GM18868 (cell line): ENCODE data around the gene P3H3.
A peak's percentile ranks its signal among the peaks of the same experiment; 100 is the strongest.
"Not testable (repeated sequence)": the region's sequence is repeated elsewhere in the genome, so short reads cannot be mapped to it uniquely, and the experiment has no call there.

Experiments used
- ATAC-seq: cut with Tn5 transposase; IDR thresholded peaks from one replicate; pipeline ENCODE4 v1.9.1; 2021; ENCODE audit warnings: mild to moderate bottlenecking, moderate library complexity; ENCODE audit not compliant: unreplicated experiment

P3H3 gene

DNA sequence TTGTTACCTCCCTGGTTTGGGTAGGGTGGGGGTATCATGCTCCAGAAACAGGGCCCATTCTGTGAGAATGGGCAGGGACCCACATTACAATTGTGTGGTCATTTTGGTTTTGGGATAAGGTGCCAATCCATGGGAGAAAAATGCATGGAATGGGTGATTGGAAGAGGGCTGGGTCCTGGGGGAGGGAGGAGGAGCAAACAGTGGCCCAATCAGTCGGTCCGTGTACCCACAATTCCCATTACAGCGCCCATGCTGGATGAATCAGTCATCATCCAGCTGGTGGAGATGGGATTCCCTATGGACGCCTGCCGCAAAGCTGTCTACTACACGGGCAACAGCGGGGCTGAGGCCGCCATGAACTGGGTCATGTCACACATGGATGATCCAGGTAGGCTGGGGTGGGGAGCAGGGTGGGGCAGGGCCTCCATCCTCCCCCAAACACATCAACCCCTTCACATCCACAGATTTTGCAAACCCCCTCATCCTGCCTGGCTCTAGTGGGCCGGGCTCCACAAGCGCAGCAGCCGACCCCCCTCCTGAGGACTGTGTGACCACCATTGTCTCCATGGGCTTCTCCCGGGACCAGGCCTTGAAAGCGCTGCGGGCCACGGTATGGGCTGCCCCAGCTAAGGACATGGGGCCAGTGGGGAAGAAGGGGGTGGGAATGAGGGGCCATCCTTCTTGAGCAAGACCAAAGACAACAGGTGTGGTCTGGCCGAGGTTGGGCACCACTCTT, 35.5 kb downstream of the P3H3 start:
- ATAC-seq, result no peak

DNA sequence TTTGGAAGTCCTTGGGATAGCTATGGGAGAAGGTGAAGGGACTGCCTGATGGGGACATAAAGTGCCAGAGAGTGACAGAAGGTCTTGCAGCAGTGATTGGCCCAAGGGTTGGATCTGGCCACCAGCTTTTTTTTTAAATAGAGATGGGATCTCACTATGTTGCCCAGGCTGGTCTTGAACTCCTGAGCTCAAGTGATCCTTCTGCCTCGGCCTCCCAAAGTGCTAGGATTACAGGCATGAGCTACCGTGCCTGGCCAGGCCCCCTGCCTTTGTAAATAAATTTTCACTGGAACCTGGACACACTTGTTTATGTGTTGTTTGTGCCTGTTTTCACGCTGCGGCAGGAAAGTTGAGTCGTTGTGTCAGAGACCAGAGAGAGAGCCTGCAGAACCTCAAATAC, 37.1 kb downstream of the P3H3 start:
- ATAC-seq, result not testable (repeated sequence)

DNA sequence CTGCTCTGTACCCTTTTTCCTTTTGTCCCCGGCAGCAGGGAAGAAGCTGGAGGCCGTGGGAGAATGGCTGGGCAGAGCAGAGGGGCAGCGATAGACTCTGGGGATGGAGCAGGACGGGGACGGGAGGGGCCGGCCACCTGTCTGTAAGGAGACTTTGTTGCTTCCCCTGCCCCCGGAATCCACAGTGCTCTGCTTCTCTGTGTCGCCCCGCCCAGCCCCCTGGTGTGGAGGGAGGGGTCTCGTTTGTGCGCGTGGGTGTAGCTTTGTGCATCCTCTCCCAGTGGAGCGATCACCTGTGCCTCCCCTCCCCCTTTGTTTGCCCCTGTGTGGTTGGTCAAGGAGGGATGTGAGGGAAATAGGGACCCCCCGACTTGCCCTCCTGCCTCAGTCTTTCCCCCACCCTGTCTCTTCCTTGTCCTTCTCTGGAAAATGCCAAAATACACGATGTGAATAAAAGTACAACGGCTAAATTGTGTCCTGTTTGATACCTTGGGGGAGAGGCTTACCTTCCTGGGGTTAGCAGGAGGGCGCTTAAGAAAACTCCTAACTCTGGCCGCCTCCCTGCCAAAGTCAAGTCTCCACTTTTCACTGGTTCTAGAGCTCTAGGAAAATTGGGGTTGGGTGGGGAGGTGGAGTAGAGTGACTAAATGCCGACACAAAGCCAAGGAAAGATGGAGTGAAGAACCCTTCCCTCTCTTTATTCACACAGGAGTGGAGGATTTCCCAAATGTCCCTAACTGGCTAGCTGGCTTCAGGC, 38.1 kb downstream of the P3H3 start:
- no peak for ATAC-seq

DNA sequence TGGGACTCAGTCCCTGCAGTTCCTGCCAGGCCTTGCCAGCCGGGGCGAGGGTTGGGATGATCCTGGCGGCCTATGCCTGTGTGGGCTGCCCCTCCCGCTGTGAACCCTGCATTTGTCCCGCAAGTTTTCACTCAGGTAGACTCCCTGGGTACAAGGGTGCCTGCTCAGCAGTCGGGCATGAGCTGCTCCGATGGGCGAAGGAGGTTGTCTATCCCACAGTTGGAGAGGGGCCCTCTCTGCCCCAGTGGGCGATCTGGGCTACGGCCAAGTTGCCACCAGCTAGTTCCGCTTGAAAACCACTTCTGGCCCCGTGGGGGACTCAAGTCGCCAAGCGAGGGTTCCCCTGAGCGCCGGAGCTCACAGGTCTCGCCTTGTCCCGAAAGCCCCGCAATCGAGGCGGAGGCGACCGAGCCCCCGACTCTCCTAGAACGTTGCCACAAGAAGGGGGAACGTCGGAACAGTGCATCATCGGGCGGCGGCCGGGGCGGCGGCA, 38.8 kb downstream of the P3H3 start:
- ATAC-seq, result peak; percentile 10

DNA sequence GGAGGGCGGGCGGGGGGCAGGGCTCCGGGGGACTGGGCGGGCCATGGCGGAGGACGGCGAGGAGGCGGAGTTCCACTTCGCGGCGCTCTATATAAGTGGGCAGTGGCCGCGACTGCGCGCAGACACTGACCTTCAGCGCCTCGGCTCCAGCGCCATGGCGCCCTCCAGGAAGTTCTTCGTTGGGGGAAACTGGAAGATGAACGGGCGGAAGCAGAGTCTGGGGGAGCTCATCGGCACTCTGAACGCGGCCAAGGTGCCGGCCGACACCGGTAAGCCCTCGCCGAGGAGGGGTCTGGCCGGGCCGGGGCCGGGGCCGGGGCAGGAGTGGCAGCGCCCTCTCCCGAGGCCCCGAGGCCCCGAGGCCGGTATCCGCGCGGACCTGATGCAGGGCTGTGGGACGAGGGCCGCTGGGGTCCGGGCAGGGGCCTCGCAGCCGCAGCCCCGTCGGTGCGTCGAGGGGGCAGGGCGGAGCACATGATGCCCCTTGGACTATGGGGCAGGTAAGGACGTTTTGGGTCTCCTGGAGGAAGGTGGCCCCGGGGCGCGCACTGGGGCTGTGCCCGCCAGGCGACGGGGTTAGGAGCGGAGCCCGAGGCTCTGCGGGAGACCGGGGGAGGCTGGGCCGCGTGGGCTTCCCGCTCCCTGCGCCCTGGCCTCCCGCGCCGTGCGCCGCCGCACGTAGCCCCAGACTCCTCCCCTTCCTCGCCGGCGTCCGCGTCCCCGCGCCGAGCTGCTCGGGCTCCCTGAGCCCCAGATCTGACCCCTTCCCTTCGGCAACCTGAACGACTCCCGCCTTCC, 39.4 kb downstream of the P3H3 start, which contains the start of gene TPI1:
Gene TPI1, plus strand, starts transcription at position 119 of the 798 bp plus-strand sequence. Its CDS starts 36 bp downstream, at position 155.
- ATAC-seq, result peak; percentile 56

DNA sequence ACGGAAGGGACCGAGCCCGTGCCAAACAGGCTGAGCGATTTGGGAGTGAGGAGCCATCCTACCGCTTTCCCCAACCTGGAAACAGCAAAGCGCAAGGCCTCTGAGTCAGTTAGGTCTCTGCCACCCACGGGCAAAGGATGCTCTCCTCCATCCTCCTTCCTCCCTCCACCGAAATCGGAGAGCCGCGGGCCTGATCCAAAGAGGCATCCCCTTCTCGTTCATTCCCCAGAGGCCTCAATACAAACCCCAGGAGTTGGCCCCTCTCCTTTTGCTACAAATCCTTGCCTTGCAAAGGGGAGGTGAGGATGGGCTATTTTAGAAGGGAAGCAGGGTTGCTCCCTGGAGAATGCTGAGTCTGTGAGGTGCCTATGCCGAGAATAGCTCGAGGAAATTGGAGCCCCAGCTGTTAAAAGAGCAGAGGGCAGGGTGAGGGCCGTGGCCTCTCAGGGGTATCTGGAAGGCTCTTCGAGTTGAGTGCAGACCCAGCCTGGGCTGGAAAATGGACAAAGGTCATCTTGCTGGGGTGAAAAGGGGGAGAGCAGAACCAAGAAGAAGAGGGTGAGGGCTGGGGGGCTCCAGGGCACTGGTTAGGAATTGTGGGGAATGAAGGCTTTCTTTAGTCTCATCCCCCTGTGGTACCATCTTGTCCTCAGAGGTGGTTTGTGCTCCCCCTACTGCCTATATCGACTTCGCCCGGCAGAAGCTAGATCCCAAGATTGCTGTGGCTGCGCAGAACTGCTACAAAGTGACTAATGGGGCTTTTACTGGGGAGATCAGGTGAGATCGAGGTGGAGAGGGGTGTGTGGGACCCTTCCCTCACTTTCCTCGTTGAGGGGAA, 40.2 kb downstream of the P3H3 start:
- no peak for ATAC-seq

DNA sequence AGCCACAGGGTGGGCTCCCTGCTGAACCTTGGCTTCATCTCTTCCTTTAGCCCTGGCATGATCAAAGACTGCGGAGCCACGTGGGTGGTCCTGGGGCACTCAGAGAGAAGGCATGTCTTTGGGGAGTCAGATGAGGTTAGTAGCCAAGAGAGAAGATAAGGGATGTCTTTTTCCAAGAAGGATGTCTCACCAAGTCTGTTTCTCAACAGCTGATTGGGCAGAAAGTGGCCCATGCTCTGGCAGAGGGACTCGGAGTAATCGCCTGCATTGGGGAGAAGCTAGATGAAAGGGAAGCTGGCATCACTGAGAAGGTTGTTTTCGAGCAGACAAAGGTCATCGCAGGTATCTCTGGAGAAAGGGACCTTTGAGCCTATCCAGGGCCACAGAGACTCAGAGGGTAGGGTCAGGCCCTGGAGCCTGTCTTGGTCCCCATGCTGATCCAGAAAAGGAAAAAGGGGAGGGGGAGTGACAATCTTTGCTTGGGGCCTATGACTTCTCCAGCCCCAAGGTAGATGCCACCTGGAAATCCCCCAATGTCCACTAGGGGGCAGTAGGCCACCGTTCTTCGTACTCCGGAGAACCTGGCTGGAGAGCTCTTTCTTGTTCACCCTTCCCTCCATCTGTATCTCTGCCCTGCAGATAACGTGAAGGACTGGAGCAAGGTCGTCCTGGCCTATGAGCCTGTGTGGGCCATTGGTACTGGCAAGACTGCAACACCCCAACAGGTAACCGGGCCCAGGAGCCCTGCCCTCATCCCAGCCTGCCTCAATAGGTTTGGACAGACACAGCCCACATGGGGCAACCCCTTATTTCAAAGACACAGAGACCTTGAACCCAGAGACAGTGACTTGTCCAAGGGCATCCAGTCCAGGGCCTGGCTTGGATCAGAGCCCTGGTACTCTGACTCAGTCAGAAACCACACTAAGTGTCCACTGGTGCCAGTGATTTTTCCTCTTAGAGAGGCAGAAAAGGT, 41.1 kb downstream of the P3H3 start:
- ATAC-seq, result no peak

DNA sequence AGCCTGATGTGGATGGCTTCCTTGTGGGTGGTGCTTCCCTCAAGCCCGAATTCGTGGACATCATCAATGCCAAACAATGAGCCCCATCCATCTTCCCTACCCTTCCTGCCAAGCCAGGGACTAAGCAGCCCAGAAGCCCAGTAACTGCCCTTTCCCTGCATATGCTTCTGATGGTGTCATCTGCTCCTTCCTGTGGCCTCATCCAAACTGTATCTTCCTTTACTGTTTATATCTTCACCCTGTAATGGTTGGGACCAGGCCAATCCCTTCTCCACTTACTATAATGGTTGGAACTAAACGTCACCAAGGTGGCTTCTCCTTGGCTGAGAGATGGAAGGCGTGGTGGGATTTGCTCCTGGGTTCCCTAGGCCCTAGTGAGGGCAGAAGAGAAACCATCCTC, 42.1 kb downstream of the P3H3 start:
- not testable (repeated sequence) for ATAC-seq

DNA sequence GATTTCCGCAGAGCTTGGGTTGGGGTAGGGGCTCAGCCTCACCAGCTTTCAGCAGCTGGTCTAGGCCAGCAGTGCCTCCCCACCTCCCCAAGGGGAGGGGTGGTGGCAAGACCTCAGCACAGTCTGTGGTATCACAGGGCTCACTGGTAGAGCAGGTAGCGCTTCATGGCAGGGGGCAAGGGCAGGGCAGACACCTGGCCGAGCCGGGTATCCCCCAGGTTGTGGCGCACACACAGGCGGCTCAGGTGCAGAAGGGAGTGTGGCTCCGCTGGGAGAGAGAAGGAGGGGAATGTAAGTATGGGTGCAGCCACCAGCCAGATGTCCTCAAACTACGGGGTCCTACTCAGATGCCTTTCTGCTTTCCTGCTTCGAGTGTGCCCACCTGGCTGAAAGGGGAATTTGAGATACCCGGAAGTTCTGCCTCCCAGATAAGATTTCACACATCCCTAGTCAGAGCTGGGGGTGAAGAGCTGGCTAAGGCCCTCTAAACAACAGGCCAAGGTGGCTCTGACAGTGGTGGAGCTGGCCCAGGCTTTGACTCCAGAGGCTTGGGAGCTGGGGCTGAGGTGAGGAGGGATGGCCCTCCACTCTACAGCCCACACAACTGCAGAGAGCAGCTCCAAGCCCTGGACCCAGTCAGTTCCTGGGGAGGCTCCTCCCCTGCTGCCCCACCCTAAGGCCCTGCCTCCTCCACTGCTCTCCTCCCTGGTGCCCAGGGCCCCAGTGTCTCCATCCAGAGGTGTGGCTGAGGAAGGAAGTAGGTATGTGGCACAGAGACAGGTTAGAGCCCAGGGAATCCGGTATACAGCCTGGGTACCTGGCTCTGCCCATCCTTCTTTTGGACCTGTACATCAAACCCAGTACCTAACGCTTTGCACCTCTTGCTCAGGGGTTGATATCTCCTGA, 43.1 kb downstream of the P3H3 start:
- no peak for ATAC-seq

DNA sequence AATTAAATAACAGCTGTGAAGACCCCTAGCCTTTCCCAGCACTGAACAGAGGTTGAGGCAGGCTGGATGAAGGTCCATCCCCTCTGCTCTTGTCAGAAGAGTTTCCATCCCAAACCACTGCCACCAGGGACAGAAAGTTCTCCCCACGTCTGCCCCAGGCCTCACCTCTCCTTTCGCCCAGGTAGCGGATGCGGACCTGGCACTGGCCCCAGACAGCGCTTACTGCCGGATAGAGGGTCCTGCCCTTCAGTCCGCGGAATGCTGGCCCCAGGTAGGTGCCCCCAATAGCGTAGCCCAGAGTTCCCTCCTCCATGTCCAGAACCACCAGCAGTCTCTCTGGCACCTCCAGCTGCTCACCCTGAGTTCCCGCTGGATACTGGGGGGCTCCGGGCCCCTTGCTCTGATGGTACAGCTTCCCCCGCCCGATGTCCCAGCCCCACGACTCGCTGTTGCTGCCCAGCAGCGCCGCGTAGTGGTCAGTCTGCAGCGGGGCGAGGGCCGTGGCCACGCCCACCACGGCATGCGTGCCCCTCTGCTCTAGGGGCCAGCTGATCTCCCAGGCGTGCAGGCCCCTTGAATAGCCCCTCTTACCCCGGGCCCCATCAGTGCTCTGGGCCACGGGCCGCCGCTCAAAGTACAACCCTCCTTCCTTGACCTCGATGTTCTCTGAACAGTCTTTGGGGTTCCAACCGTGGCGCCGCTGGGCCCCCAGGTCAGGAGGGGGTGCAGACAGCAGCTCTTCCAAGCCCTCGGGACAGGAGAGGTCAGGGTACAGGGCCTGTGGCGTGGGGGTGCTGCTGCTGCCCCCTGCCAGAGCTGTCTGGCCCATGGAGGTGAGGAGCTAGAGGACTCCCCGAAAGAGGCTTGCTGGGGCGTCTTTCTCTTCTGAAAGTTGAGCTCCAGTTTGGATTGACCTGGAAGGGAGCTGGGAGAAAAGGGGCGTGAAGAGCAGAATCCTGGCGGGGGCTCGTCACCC, 44.2 kb downstream of the P3H3 start:
- ATAC-seq, result peak; percentile 31

DNA sequence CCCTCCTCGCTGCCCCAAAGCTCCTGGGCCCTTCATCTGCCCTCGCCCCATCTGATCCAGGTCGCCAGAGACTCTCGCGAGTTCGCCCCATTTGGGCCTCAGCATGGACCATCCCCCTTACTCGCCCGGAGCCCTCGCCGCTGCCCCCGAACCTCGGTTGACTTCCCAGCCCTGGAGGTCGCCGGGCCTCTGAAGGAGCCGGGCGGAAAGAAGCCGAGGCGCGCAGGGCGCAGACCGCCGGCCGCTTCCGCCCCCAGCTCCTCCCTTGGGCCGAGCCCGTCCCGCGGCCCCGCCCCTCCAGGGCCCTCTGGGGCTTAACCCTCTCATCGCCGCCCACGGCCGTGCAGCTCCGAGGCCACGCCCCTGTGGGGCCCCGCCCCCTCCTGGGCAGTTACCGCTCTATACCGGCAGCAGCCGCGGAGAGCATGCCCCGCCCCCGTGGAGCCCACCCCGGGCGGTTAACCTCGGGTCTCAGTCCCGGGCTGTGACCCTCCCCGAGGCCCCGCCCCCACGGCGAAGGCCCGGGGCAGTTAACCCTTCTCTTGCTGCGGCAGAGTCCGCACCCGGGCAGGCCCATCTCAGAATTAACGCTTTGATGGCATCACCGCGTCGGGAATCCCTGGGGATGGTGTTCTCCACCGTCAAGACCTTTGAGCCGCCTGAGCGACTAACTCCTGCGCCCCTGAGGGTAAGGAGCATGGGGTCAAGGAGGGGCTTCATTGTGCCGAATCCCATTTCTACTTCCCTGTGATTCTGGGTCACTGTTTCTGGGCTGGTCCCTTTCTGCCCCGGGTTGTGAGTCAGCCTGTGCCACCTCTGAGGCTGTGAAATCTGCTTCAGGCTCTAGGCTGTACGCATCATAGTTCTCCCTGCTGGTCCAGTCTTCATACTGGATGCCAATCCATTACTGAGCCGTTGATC, 45.1 kb downstream of the P3H3 start, which contains the start of gene SPSB2:
Gene SPSB2, minus strand, starts transcription at position 210 of the 921 bp plus-strand sequence. CDS start 402 bp downstream, outside the sequence.
- peak; percentile 80 for ATAC-seq

DNA sequence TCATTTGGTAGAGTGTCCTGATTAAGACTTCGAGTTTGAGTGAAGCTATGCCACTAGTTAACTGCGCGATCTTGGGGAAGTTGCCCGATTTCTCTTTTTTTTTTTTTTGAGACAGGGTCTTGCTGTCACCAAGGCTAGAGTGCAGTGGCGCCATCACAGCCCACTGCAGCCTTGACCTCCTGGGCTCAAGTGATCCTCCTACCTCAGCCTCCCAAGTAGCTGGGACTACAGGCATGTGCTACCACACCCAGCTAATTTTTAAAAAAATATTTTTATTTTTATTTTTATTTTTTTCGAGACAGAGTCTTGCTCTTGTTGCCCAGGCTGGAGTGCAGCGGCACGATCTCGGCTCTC, 45.8 kb downstream of the P3H3 start:
- ATAC-seq, result not testable (repeated sequence)

DNA sequence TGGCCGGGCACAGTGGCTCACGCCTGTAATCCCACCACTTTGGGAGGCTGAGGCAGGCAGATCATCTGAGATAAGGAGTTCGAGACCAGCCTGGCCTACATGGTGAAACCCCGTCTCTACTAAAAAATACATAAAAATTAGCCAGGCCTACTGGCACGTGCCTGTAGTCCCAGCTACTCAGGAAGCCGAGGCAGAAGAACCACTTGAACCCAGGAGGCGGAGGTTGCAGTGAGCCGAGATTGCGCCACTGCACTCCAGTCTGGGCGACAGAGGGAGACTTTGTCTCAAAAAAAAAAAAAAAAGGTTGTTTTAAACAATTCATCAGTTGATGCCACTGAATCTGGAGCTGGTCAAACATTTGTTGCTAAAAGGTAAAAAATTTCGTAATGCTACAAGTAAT, 51.6 kb downstream of the P3H3 start:
- not testable (repeated sequence) for ATAC-seq

DNA sequence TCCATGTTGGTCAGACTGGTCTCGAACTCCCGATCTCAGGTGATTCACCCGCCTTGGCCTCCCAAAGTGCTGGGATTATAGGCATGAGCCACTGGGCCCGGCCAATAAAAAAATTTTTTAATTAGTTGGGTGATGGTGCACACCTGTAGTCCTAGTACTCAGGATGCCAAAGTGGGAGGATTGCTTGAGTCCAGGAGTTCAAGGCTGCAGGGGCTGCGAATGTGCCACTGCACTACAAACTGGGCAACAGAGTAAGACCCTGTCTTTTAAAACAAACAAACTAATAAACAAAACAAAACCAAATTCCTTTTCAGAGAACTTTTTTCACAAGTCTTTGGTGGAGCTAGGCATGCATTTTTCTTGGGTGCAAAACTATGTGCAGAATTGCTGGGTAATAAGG, 55.0 kb downstream of the P3H3 start:
- no peak for ATAC-seq

DNA sequence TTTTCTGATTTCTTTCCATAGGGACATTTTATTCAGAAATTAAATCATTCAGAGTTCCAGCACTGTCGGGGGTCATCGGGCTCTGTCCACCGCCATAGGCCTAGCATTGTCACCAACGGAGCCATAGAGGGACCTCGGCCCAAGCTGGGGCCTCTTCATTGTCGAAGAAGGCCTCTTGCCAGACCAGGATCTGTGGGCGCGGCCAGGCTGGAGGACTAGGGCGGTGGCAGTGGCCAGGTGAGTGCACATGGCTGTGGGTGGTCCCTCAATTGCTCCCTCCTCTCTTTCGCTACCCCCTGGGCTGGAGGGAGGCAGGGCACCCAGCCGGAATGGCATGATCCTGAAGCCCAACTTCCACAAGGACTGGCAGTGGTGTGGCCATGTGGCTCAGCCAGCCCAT, 55.5 kb downstream of the P3H3 start:
- ATAC-seq, result no peak

DNA sequence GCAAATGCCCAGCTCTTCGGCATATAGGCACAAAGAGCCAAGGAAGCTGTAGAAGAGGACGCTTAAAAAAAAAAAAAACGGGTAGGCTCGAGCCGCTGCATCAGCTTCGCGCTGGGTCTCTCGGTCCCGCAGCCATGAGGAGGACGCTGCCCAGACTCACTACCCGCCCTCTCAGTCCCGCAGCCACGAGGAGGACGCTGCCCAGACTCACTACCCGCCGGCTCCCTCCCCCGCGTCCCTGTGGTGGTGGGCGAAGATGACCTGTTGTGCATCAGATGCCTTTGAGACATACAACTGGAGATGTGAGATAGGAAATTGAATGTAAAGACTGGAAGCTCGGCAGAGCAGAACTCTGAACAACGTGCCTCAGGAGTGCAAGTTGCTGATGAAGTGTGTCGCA, 56.3 kb downstream of the P3H3 start:
- no peak for ATAC-seq
